H1 (cell line): ENCODE measurements around the gene HMCES. TPM values are rescaled to one million over a fixed set of nuclear protein-coding genes. Genes with fewer than 3 reads are reported as not detected.

ENCODE experiments used
- ASH2L ChIP-seq: fragments of 200-600, 300-600 bp; sonication (generic); IDR thresholded peaks from one replicate; pipeline ENCODE4 v1.7.1; 2017; ENCODE audit warnings: low read length
- CBX8 ChIP-seq: fragments of 300-800, 300-1000 bp; sonication (generic); IDR thresholded peaks from 2 replicates; pipeline ENCODE4 v1.7.1; 2016; ENCODE audit warnings: low read depth, low read length, borderline replicate concordance
- CEBPB ChIP-seq: IDR thresholded peaks from 2 replicates; pipeline ENCODE4 v1.6.1; 2012; ENCODE audit warnings: low read depth, low read length
- CHD1 ChIP-seq: IDR thresholded peaks from 2 replicates; pipeline ENCODE4 v1.6.1; 2012; ENCODE audit warnings: low read depth, low read length, improper control_type of control experiment
- CTCF ChIP-seq, 3 experiments: IDR thresholded peaks; 1 replicate in 2 of 3; 2 replicates in 1 of 3; pipeline versions ENCODE4 v1.5.1 to v1.6.1; 2011; ENCODE audit warnings: low read length in 3 of 3, mild to moderate bottlenecking in 3 of 3, inconsistent platforms in 2 of 3, low read depth in 1 of 3, moderate library complexity in 1 of 3; ENCODE audit not compliant: insufficient read depth in 1 of 3; ENCODE audit errors: control extremely low read depth in 1 of 3
- E2F6 ChIP-seq: IDR thresholded peaks from 2 replicates; pipeline ENCODE4 v1.6.1; 2012; ENCODE audit warnings: inconsistent platforms
- EGR1 ChIP-seq: IDR thresholded peaks from 2 replicates; pipeline ENCODE4 v1.6.1; 2011; ENCODE audit warnings: low read depth, low read length, borderline replicate concordance
- KDM5A ChIP-seq: fragments of 200-600 bp; IDR thresholded peaks from 2 replicates; pipeline ENCODE4 v1.7.1; 2012; ENCODE audit warnings: mild to moderate bottlenecking, low read length, inconsistent platforms, mixed read lengths
- MAFK ChIP-seq: IDR thresholded peaks from 2 replicates; pipeline ENCODE4 v1.6.1; 2012; ENCODE audit warnings: low read depth, mild to moderate bottlenecking, improper control_type of control experiment, low read length
- MAX ChIP-seq: IDR thresholded peaks from 2 replicates; pipeline ENCODE4 v1.6.1; 2012; ENCODE audit warnings: inconsistent platforms
- NANOG ChIP-seq: IDR thresholded peaks from 2 replicates; pipeline ENCODE4 v1.6.1; 2011; ENCODE audit warnings: low read length, low read depth, mild to moderate bottlenecking, inconsistent platforms; ENCODE audit not compliant: insufficient read depth, poor library complexity, severe bottlenecking
- PHF8 ChIP-seq: fragments of 200-600 bp; sonication (generic); conservative IDR thresholded peaks from 2 replicates; pipeline ENCODE4 v1.7.1; 2012; ENCODE audit warnings: low read depth, mild to moderate bottlenecking, inconsistent platforms, low read length, moderate library complexity
- RFX5 ChIP-seq: IDR thresholded peaks from 2 replicates; pipeline ENCODE4 v1.6.1; 2011; ENCODE audit warnings: low read depth, low read length, improper control_type of control experiment, borderline replicate concordance
- SIN3A ChIP-seq, 2 experiments: IDR thresholded peaks in 1 of 2; conservative IDR thresholded peaks in 1 of 2; 2 replicates each; pipeline ENCODE4 v1.6.1; 2011 to 2012; ENCODE audit warnings: low read length in 2 of 2, improper control_type of control experiment in 1 of 2, low read depth in 1 of 2, mild to moderate bottlenecking in 1 of 2
- SIX5 ChIP-seq: IDR thresholded peaks from 2 replicates; pipeline ENCODE4 v1.6.1; 2011; ENCODE audit warnings: mild to moderate bottlenecking, low read depth, low read length
- SUZ12 ChIP-seq: fragments of 200-600 bp; sonication (generic); IDR thresholded peaks from 2 replicates; pipeline ENCODE4 v1.6.1; 2012; ENCODE audit warnings: mild to moderate bottlenecking, inconsistent platforms, low read length, moderate library complexity, mixed read lengths
- TAF1 ChIP-seq: IDR thresholded peaks from 2 replicates; pipeline ENCODE4 v1.6.1; 2011; ENCODE audit warnings: mild to moderate bottlenecking, low read depth, low read length
- TAF7 ChIP-seq: optimal IDR thresholded peaks from 2 replicates; pipeline ENCODE3; 2011; ENCODE audit warnings: low read depth, mild to moderate bottlenecking, inconsistent platforms, low read length, moderate library complexity, borderline replicate concordance
- TCF12 ChIP-seq: IDR thresholded peaks from 2 replicates; pipeline ENCODE4 v1.6.1; 2011; ENCODE audit warnings: low read depth, mild to moderate bottlenecking, low read length
- TEAD4 ChIP-seq: IDR thresholded peaks from 2 replicates; pipeline ENCODE4 v1.6.1; 2012; ENCODE audit warnings: low read depth, low read length, inconsistent platforms, mixed read lengths
- polyA plus RNA-seq, 7 experiments: library from polyadenylated mRNA; depleted of rRNA in 3 of 7; stranded (reverse) in 5 of 7; unstranded in 2 of 7; fragments of >200 nt in 5 of 7; fragments of 200-250 nt in 2 of 7; gene quantifications; 1 replicate in 5 of 7; 2 replicates in 1 of 7; 4 replicates in 1 of 7; pipeline versions ENCODE4 v1.2.1 to v1.2.3, GENCODE V29; 2011 to 2013; ENCODE audit warnings: missing spikeins in 2 of 7, mixed read lengths in 2 of 7
- total RNA-seq: library from RNA; stranded (reverse); fragmentation: NEBNext Ultra II Directional; extraction: Animal tissue kit (Norgen Biotek cat#: 25700); gene quantifications from 2 replicates; pipeline ENCODE4 v1.2.1, GENCODE V29; 2021

HMCES gene
- total and polyA plus RNA-seq, 2 of the 8 experiments (the other 6 are each of a cell fraction or from before 2014, with no cell fraction given), result 27.6 to 49.5 TPM

GRCh38 chr3:129316248-129317013 lies 37.8 kb downstream of the HMCES start (continued):
- TF ChIP-seq EGR1, result no peak; the same call in 1 of the 2 replicates
- peak; percentile 76 to 92; a peak in 3 of 4 replicates for TF ChIP-seq SIN3A (conservative IDR thresholded peaks at IDR 0.05 in 1 of 2, IDR thresholded peaks at IDR 0.05 in 1 of 2; ENCODE audit: low read depth in 1 of 2, low read length in 2 of 2)
- TF ChIP-seq PHF8, result peak; percentile 36; the same call in 1 of the 2 replicates
- TF ChIP-seq KDM5A, result peak; percentile 86
- no peak for TF ChIP-seq MAFK
- no peak for TF ChIP-seq CBX8
- peak; percentile 77 for TF ChIP-seq MAX
- no peak for TF ChIP-seq RFX5
- no peak for TF ChIP-seq SIX5
- no peak for TF ChIP-seq E2F6
- peak; percentile 98 for TF ChIP-seq TAF7
- TF ChIP-seq CEBPB, result no peak
- no peak for TF ChIP-seq SUZ12
- no peak for TF ChIP-seq CHD1
- no peak for TF ChIP-seq TEAD4
- TF ChIP-seq TAF1, result peak; percentile 98
- TF ChIP-seq NANOG, result no peak
- TF ChIP-seq CTCF (IDR thresholded peaks at IDR 0.05; ENCODE audit: control extremely low read depth in 1 of 3, insufficient read depth in 1 of 3, low read depth in 1 of 3, low read length in 3 of 3), result peak in 2 of 3 experiments; percentile 43 to 58; a peak in 3 of 4 replicates
- peak; percentile 62; the same call in 1 of the 2 replicates for TF ChIP-seq TCF12
- TF ChIP-seq ASH2L, result no peak
